ENCODE results near the gene KMT2C. TPM values are rescaled to one million over a fixed set of nuclear protein-coding genes. Genes with fewer than 3 reads are reported as not detected.
A peak's percentile ranks its signal among the peaks of the same experiment; 100 is the strongest.
"Not testable (repeated sequence)": the region's sequence is repeated elsewhere in the genome, so short reads cannot be mapped to it uniquely, and the experiment has no call there.

KMT2C gene
- total RNA-seq, 1 donor from 2014 or later = 54.7 TPM

- no peak for DNase-seq (ENCODE audit: low read depth, low spot score)
- H3K27ac Mint-ChIP-seq (ENCODE audit: unreplicated experiment) = no peak overlapping the region
Measured at GRCh38 chr7:152362128-152362926, 73.5 kb downstream of the KMT2C start.

DNA sequence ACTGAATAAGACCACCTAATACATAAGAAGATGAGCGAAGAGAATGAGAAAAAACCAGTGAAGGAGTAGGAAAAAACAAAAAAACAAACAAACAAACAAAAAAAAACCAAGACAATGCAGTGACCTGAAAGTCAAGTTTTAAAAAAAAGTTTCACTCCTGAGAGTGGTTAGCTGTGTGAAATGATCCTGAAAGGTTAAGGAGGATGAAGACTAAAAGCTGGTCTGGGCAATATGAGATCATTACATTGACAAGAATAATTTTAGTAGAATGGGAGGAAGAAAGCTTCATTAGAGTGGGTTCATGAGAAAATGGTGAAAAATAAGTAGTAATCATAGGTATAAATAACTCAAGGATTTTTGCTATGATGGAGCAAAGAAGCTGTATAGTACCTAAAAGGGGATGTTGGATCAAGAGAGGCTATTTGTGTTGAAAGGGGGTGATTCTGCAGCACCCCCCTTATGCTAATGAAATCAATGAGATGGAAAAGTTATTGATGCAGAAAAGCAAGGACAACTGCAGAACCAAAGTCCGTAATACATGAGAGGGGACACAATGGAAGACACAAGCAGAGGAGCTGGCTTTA, 80.2 kb downstream of the KMT2C start:
- DNase-seq (ENCODE audit: low read depth, low spot score) = no peak
- no peak for TF ChIP-seq CTCF (conservative IDR thresholded peaks at IDR 0.05)
- peaks cover 10% of the 10 kb centered on the region for H3K36me3 Mint-ChIP-seq (ENCODE audit: low read depth)
- H3K4me1 Mint-ChIP-seq = peaks cover 18% of the 10 kb centered on the region
- no peaks in the 10 kb centered on the region for H3K27me3 Mint-ChIP-seq (ENCODE audit: low read depth)
- no peaks in the 10 kb centered on the region for H3K9me3 Mint-ChIP-seq
- H3K4me3 Mint-ChIP-seq = peak overlapping the region; percentile 5
- H3K27ac Mint-ChIP-seq (ENCODE audit: unreplicated experiment) = no peak overlapping the region

More at GRCh38 chr7:152362128-152362926, 73.5 kb downstream of the KMT2C start:
- Mint-ChIP-seq H3K27me3 (ENCODE audit: low read depth) (no peaks in the 10 kb centered on the region), H3K4me1 (peaks cover 30% of the 10 kb centered on the region), H3K9me3 (no peaks in the 10 kb centered on the region), H3K36me3 (ENCODE audit: low read depth) (peaks cover 6% of the 10 kb centered on the region), H3K4me3 (no peak overlapping the region)
- no peak for TF ChIP-seq CTCF (conservative IDR thresholded peaks at IDR 0.05)

- Mint-ChIP-seq H3K4me1 (peaks cover 18% of the 10 kb centered on the region), H3K27me3 (ENCODE audit: low read depth) (no peaks in the 10 kb centered on the region), H3K27ac (ENCODE audit: unreplicated experiment) (no peak overlapping the region), H3K36me3 (ENCODE audit: low read depth) (peaks cover 15% of the 10 kb centered on the region), H3K9me3 (no peaks in the 10 kb centered on the region), H3K4me3 (no peak overlapping the region)
- DNase-seq (ENCODE audit: low read depth, low spot score) = no peak
- TF ChIP-seq CTCF (conservative IDR thresholded peaks at IDR 0.05) = no peak
Measured at GRCh38 chr7:152354061-152354460, 81.7 kb downstream of the KMT2C start.

- not testable (repeated sequence) for H3K9me3 Mint-ChIP-seq; H3K27ac Mint-ChIP-seq (ENCODE audit: unreplicated experiment); H3K4me3 Mint-ChIP-seq; DNase-seq (ENCODE audit: low read depth, low spot score); H3K27me3 Mint-ChIP-seq (ENCODE audit: low read depth)
- Mint-ChIP-seq H3K36me3 (ENCODE audit: low read depth) (peaks cover 22% of the 10 kb centered on the region), H3K4me1 (peaks cover 18% of the 10 kb centered on the region)
Measured at GRCh38 chr7:152353281-152353680, 82.5 kb downstream of the KMT2C start.

DNA sequence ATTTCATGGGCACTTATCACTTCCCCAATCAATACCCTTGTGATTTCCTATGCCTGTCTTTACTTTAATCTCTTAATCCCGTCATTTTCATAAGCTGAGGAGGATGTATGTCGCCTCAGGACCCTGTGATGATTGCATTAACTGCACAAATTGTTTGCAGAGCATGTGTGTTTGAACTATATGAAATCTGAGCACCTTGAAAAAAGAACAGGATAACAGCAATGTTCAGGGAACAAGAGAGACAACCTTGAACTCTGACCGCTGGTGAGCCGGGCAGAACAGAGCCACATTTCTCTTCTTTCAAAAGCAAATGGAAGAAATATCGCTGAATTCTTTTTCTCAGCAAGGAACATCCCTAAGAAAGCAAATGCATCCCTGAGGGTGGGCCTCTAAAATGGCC, 84.1 kb downstream of the KMT2C start:
- not testable (repeated sequence) for H3K27me3 Mint-ChIP-seq (ENCODE audit: low read depth); DNase-seq (ENCODE audit: low read depth, low spot score); H3K27ac Mint-ChIP-seq (ENCODE audit: unreplicated experiment); H3K4me3 Mint-ChIP-seq
- Mint-ChIP-seq H3K36me3 (ENCODE audit: low read depth) (peaks cover 32% of the 10 kb centered on the region), H3K4me1 (peaks cover 18% of the 10 kb centered on the region), H3K9me3 (peaks cover 12% of the 10 kb centered on the region)

- Mint-ChIP-seq H3K27me3 (ENCODE audit: low read depth) (no peaks in the 10 kb centered on the region), H3K4me1 (peaks cover 18% of the 10 kb centered on the region), H3K9me3 (peaks cover 12% of the 10 kb centered on the region), H3K4me3 (no peak overlapping the region), H3K36me3 (ENCODE audit: low read depth) (peaks cover 34% of the 10 kb centered on the region), H3K27ac (ENCODE audit: unreplicated experiment) (no peak overlapping the region)
- TF ChIP-seq CTCF (conservative IDR thresholded peaks at IDR 0.05) = no peak
- DNase-seq (ENCODE audit: low read depth, low spot score) = no peak
Measured at GRCh38 chr7:152351168-152351567, 84.6 kb downstream of the KMT2C start.
